ENCODE measurements around the gene PCDHA9. TPM values are rescaled to one million over a fixed set of nuclear protein-coding genes. Genes with fewer than 3 reads are reported as not detected.

PCDHA9 gene
- polyA plus RNA-seq, 1 donor from 2014 or later: not detected

Other genes with a start within 250 kb of the PCDHA9 start
- gene CD14, start 215.2 kb upstream of the PCDHA9 start, polyA plus RNA-seq: 1.5 TPM
- 14.7 TPM for gene TMCO6, start 208.9 kb upstream of the PCDHA9 start, polyA plus RNA-seq
- gene NDUFA2, start 200.8 kb upstream of the PCDHA9 start, polyA plus RNA-seq: 154 TPM
- gene IK, start 200.6 kb upstream of the PCDHA9 start, polyA plus RNA-seq: 165 TPM
- gene WDR55, start 183.5 kb upstream of the PCDHA9 start, polyA plus RNA-seq: 13.5 TPM
- not detected for gene DND1, start 174.8 kb upstream of the PCDHA9 start, polyA plus RNA-seq
- gene HARS1, start 157.0 kb upstream of the PCDHA9 start, polyA plus RNA-seq: 43.4 TPM
- 19.0 TPM for gene HARS2, start 156.9 kb upstream of the PCDHA9 start, polyA plus RNA-seq
- 62.1 TPM for gene ZMAT2, start 147.9 kb upstream of the PCDHA9 start, polyA plus RNA-seq
- gene PCDHA1, start 62.2 kb upstream of the PCDHA9 start, polyA plus RNA-seq: not detected
- gene PCDHA2, start 53.5 kb upstream of the PCDHA9 start, polyA plus RNA-seq: not detected
- not detected for gene PCDHA3, start 47.3 kb upstream of the PCDHA9 start, polyA plus RNA-seq
- gene PCDHA4, start 41.3 kb upstream of the PCDHA9 start, polyA plus RNA-seq: not detected
- gene PCDHA5, start 26.8 kb upstream of the PCDHA9 start, polyA plus RNA-seq: not detected
- gene PCDHA6, start 20.4 kb upstream of the PCDHA9 start, polyA plus RNA-seq: not detected
- not detected for gene PCDHA7, start 14.1 kb upstream of the PCDHA9 start, polyA plus RNA-seq
- not detected for gene PCDHA8, start 7.2 kb upstream of the PCDHA9 start, polyA plus RNA-seq
- not detected for gene PCDHA10, start 7.5 kb downstream of the PCDHA9 start, polyA plus RNA-seq
- not detected for gene PCDHA11, start 20.6 kb downstream of the PCDHA9 start, polyA plus RNA-seq
- gene PCDHA12, start 26.9 kb downstream of the PCDHA9 start, polyA plus RNA-seq: not detected
- not detected for gene PCDHA13, start 33.7 kb downstream of the PCDHA9 start, polyA plus RNA-seq
- not detected for gene PCDHAC1, start 77.9 kb downstream of the PCDHA9 start, polyA plus RNA-seq
- gene PCDHAC2, start 118.1 kb downstream of the PCDHA9 start, polyA plus RNA-seq: not detected
- gene PCDHB1, start 203.0 kb downstream of the PCDHA9 start, polyA plus RNA-seq: not detected
- not detected for gene PCDHB2, start 246.2 kb downstream of the PCDHA9 start, polyA plus RNA-seq

Measured in IgD-negative memory B cell (primary cell).